ENCODE data around the gene PKN3. TPM values are rescaled to one million over a fixed set of nuclear protein-coding genes. Genes with fewer than 3 reads are reported as not detected.

The PKN3 gene
- polyA plus RNA-seq, 1 donor from 2014 or later, result 0.06 TPM

GRCh38 chr9:128731093-128731492 lies 28.8 kb downstream of the PKN3 start:
- Histone ChIP-seq H3F3A (ENCODE audit: insufficient read depth, low read length, poor library complexity, severe bottlenecking) (no peaks in the 10 kb centered on the region), H3K9me2 (ENCODE audit: insufficient read depth, low read length) (no peaks in the 10 kb centered on the region), H4K20me1 (ENCODE audit: insufficient read depth) (no peaks in the 10 kb centered on the region), H3K79me2 (replicated peaks; ENCODE audit: insufficient read depth, low read length) (no peaks in the 10 kb centered on the region), H3K9ac (ENCODE audit: low read length) (no peak overlapping the region), H3K9me3 (ENCODE audit: low read length) (no peaks in the 10 kb centered on the region), H3K4me2 (ENCODE audit: low read length) (no peak overlapping the region), H3K27me3 (ENCODE audit: insufficient read depth, low read depth, low read length) (no peaks in the 10 kb centered on the region), H2AFZ (ENCODE audit: low read depth, low read length) (no peak overlapping the region), H3K36me3 (ENCODE audit: insufficient read depth, low read length) (no peaks in the 10 kb centered on the region), H3K27ac (ENCODE audit: low read length) (no peak overlapping the region), H3K4me3 (ENCODE audit: low read length) (no peak overlapping the region)
- TF ChIP-seq MXI1 (conservative IDR thresholded peaks at IDR 0.05; ENCODE audit: poor library complexity, severe bottlenecking), result no peak
- TF ChIP-seq EZH2 (IDR thresholded peaks at IDR 0.05; ENCODE audit: borderline replicate concordance, insufficient read depth, low read length, poor library complexity, severe bottlenecking), result no peak
- no peak for TF ChIP-seq SMC3 (conservative IDR thresholded peaks at IDR 0.05; ENCODE audit: poor library complexity)
- TF ChIP-seq RAD21 (conservative IDR thresholded peaks at IDR 0.05), result no peak
- TF ChIP-seq REST (IDR thresholded peaks at IDR 0.05; ENCODE audit: borderline replicate concordance), result no peak

GRCh38 chr9:128731691-128732090 lies 29.4 kb downstream of the PKN3 start:
- no peak for TF ChIP-seq EP300 (conservative IDR thresholded peaks at IDR 0.05; ENCODE audit: poor library complexity, severe bottlenecking)
- TF ChIP-seq CTCF (IDR thresholded peaks at IDR 0.05; ENCODE audit: poor library complexity, severe bottlenecking), result no peak
- TF ChIP-seq MXI1 (conservative IDR thresholded peaks at IDR 0.05; ENCODE audit: poor library complexity, severe bottlenecking), result no peak
- no peak for TF ChIP-seq POLR2AphosphoS5 (IDR thresholded peaks at IDR 0.05)
- TF ChIP-seq REST (IDR thresholded peaks at IDR 0.05; ENCODE audit: borderline replicate concordance), result no peak
- no peak for TF ChIP-seq EZH2 (IDR thresholded peaks at IDR 0.05; ENCODE audit: borderline replicate concordance, insufficient read depth, low read length, poor library complexity, severe bottlenecking)
- no peak for TF ChIP-seq SMC3 (conservative IDR thresholded peaks at IDR 0.05; ENCODE audit: poor library complexity)
- no peak for TF ChIP-seq TAF1 (IDR thresholded peaks at IDR 0.05; ENCODE audit: low read depth)
- TF ChIP-seq RAD21 (conservative IDR thresholded peaks at IDR 0.05), result no peak
- no peak overlapping the region for H3K4me3 ChIP-seq (ENCODE audit: low read length)
- H3K9ac ChIP-seq (ENCODE audit: low read length), result no peak overlapping the region
- H3K9me2 ChIP-seq (ENCODE audit: insufficient read depth, low read length), result no peaks in the 10 kb centered on the region
- no peaks in the 10 kb centered on the region for H3F3A ChIP-seq (ENCODE audit: insufficient read depth, low read length, poor library complexity, severe bottlenecking)
- H4K20me1 ChIP-seq (ENCODE audit: insufficient read depth), result no peaks in the 10 kb centered on the region
- no peaks in the 10 kb centered on the region for H3K9me3 ChIP-seq (ENCODE audit: low read length)
- no peaks in the 10 kb centered on the region for H3K36me3 ChIP-seq (ENCODE audit: insufficient read depth, low read length)
- no peak overlapping the region for H3K4me2 ChIP-seq (ENCODE audit: low read length)
- H3K79me2 ChIP-seq (replicated peaks; ENCODE audit: insufficient read depth, low read length), result no peaks in the 10 kb centered on the region
- no peaks in the 10 kb centered on the region for H3K27me3 ChIP-seq (ENCODE audit: insufficient read depth, low read depth, low read length)
- H2AFZ ChIP-seq (ENCODE audit: low read depth, low read length), result no peak overlapping the region
- H3K27ac ChIP-seq (ENCODE audit: low read length), result no peak overlapping the region
